Measurements from ENCODE around the gene ATP5F1E. TPM values are rescaled to one million over a fixed set of nuclear protein-coding genes. Genes with fewer than 3 reads are reported as not detected.

Gene ATP5F1E
- total RNA-seq, 4 donors from 2014 or later, result 11.6 to 35.5 (median 26.0) TPM

- H3K36me3 ChIP-seq, result peaks cover 0 to 20% (median 5%) of the 10 kb centered on the region in 3 donors
- peak overlapping the region; percentile 77 to 90 (median 86) for H3K27ac ChIP-seq
- intact Hi-C loops (cut with DNase I), result no loop called here
- no peak for DNase-seq
- H3K9me3 ChIP-seq, result no peaks in the 10 kb centered on the region
- peaks cover 30 to 73% (median 47%) of the 10 kb centered on the region in 3 donors for H3K4me1 ChIP-seq
- 4% methylated on average over 14 of the region's 29 CpGs; no CpG with 5 or more reads in 1 of the 2 donors for WGBS, 2 donors
- no peaks in the 10 kb centered on the region for H3K27me3 ChIP-seq
- TF ChIP-seq POLR2A (IDR thresholded peaks at IDR 0.05), result no peak
- TF ChIP-seq CTCF (IDR thresholded peaks at IDR 0.05), result no peak
- H3K4me3 ChIP-seq, result peak overlapping the region; percentile 52 to 85 (median 66)
These were observed 25.8 kb downstream of the ATP5F1E start for GRCh38 chr20:59006167-59006863.

- no peaks in the 10 kb centered on the region for H3K27me3 ChIP-seq
- H3K4me3 ChIP-seq, result peak overlapping the region; percentile 52 to 85 (median 66)
- TF ChIP-seq CTCF (IDR thresholded peaks at IDR 0.05) (no peak), POLR2A (IDR thresholded peaks at IDR 0.05) (no peak)
- intact Hi-C loops (cut with DNase I), result no loop called here
- WGBS, 2 donors, result 20 to 67% methylated on average over 1 of the region's 3 CpGs
- no peak for DNase-seq
- H3K36me3 ChIP-seq, result peaks cover 0 to 27% (median 8%) of the 10 kb centered on the region in 3 donors
- H3K9me3 ChIP-seq, result no peaks in the 10 kb centered on the region
- peaks cover 30 to 66% (median 41%) of the 10 kb centered on the region in 3 donors for H3K4me1 ChIP-seq
- H3K27ac ChIP-seq, result peak overlapping the region; percentile 77 to 90 (median 86)
These were observed 26.5 kb downstream of the ATP5F1E start for GRCh38 chr20:59005523-59006166.

GRCh38 chr20:59004763-59005522 is 27.2 kb downstream of the ATP5F1E start:
- 46 to 62% methylated on average over 10 to 17 of the region's 17 CpGs for WGBS, 2 donors
- peak; percentile 38 for DNase-seq
- H3K4me3 ChIP-seq, result peak overlapping the region in 3 of 4 donors; percentile 59 to 85 (median 73)

GRCh38 chr20:59004493-59004762 is 27.7 kb downstream of the ATP5F1E start:
- Histone ChIP-seq H3K4me1 (peaks cover 24 to 55% (median 31%) of the 10 kb centered on the region in 3 donors), H3K36me3 (peaks cover 1 to 39% (median 8%) of the 10 kb centered on the region in 3 donors), H3K27me3 (no peaks in the 10 kb centered on the region), H3K27ac (peak overlapping the region in 3 of 4 donors; percentile 86 to 90 (median 87)), H3K9me3 (no peaks in the 10 kb centered on the region), H3K4me3 (peak overlapping the region in 2 of 4 donors; percentile 73 to 85)
- DNase-seq, result no peak
- TF ChIP-seq POLR2A (IDR thresholded peaks at IDR 0.05), result no peak
- TF ChIP-seq CTCF (IDR thresholded peaks at IDR 0.05), result no peak
- WGBS, 2 donors, result 47 to 49% methylated on average over 3 of the region's 4 CpGs
- intact Hi-C loops (cut with DNase I), result no loop called here

More at GRCh38 chr20:59004763-59005522, 27.2 kb downstream of the ATP5F1E start:
- TF ChIP-seq POLR2A (IDR thresholded peaks at IDR 0.05) (peak in 1 of 4 donors; percentile 26), CTCF (IDR thresholded peaks at IDR 0.05) (no peak)
- H3K9me3 ChIP-seq, result no peaks in the 10 kb centered on the region
- peaks cover 24 to 59% (median 34%) of the 10 kb centered on the region in 3 donors for H3K4me1 ChIP-seq
- peaks cover 0 to 34% (median 8%) of the 10 kb centered on the region in 3 donors for H3K36me3 ChIP-seq
- intact Hi-C loops (cut with DNase I), result no loop called here
- H3K27me3 ChIP-seq, result no peaks in the 10 kb centered on the region
- H3K27ac ChIP-seq, result peak overlapping the region in 3 of 4 donors; percentile 86 to 90 (median 87)

All from esophagus squamous epithelium (tissue), 5 donors.